GM12878 (cell line): ENCODE measurements around the gene GPC6. TPM values are rescaled to one million over a fixed set of nuclear protein-coding genes. Genes with fewer than 3 reads are reported as not detected.

Experiments
- E4F1 ChIP-seq: fragments of 450-650 bp; IDR thresholded peaks from 2 replicates; pipeline ENCODE4 v1.6.1; 2018; ENCODE audit warnings: borderline replicate concordance, mild to moderate bottlenecking; ENCODE audit not compliant: partially characterized antibody
- IRF3 ChIP-seq: fragments of 450-650 bp; IDR thresholded peaks from 2 replicates; pipeline ENCODE4 v1.6.1; 2014; ENCODE audit warnings: mild to moderate bottlenecking
- KDM1A ChIP-seq: fragments of 200-600 bp; sonication (generic); IDR thresholded peaks from 2 replicates; pipeline ENCODE4 v1.6.1; 2016; ENCODE audit warnings: borderline replicate concordance
- TBL1XR1 ChIP-seq: IDR thresholded peaks from 2 replicates; pipeline ENCODE4 v1.6.1; 2012; ENCODE audit warnings: low read depth, low read length, improper control_type of control experiment
- ZNF207 ChIP-seq: fragments of 450-650 bp; IDR thresholded peaks from 2 replicates; pipeline ENCODE4 v1.6.1; 2014; ENCODE audit warnings: antibody characterized with exemption, mild to moderate bottlenecking, borderline replicate concordance
- ZNF687 ChIP-seq: fragments of 450-650 bp; IDR thresholded peaks from 2 replicates; pipeline ENCODE4 v1.6.1; 2017; ENCODE audit warnings: mild to moderate bottlenecking, moderate library complexity
- polyA plus RNA-seq, 11 experiments: library from polyadenylated mRNA; depleted of rRNA in 4 of 11; unstranded in 6 of 11; stranded (reverse) in 5 of 11; fragments of >200 nt; fragmentation: Nextera tagmentation in 4 of 11; fragmentation: Illumina TruSeq in 1 of 11; extraction: Ambion mirVana in 4 of 11; extraction: Trizol in 1 of 11; gene quantifications; 1 replicate in 1 of 11; 2 replicates in 10 of 11; pipeline versions ENCODE4 v1.2.1 to v1.2.3, GENCODE V29; 2011 to 2016; ENCODE audit warnings: inconsistent platforms in 2 of 11, missing spikeins in 2 of 11, low read depth in 1 of 11
- total RNA-seq, 4 experiments: library from RNA; depleted of rRNA in 3 of 4; stranded (reverse); fragments of >200 nt in 3 of 4; fragmentation: Illumina TruSeq in 1 of 4; extraction: Trizol in 1 of 4; gene quantifications; 2 replicates each; pipeline versions ENCODE4 v1.2.1 to v1.2.3, GENCODE V29; 2013 to 2021

GPC6 gene
- total and polyA plus RNA-seq, 10 of the 15 experiments (the other 5 are each of a cell fraction or from before 2014, with no cell fraction given), result 0.03 to 0.04 (median 0.03) TPM; not detected in 7

- TF ChIP-seq TBL1XR1 (no peak), ZNF207 (no peak), KDM1A (no peak), IRF3 (no peak), ZNF687 (no peak), E4F1 (no peak)
Measured at GRCh38 chr13:93686399-93686798, 459.8 kb downstream of the GPC6 start (continued).
